HepG2 (cell line): ENCODE data around the gene NOL4L. TPM values are rescaled to one million over a fixed set of nuclear protein-coding genes. Genes with fewer than 3 reads are reported as not detected.

Experiments used
- ATF1 ChIP-seq: IDR thresholded peaks from 2 replicates; pipeline ENCODE4 v1.6.1; 2016; ENCODE audit warnings: mild to moderate bottlenecking, control low read depth
- CBX1 ChIP-seq: IDR thresholded peaks from one replicate; pipeline ENCODE4 v1.6.1; 2016; ENCODE audit warnings: antibody characterized with exemption, low read depth
- ETV5 ChIP-seq: IDR thresholded peaks from 2 replicates; pipeline ENCODE4 v1.6.1; 2018; ENCODE audit warnings: missing biosample characterization, missing genetic modification reagents, inconsistent platforms, borderline replicate concordance
- FOXK1 ChIP-seq: sonication (generic); formaldehyde crosslinking; IDR thresholded peaks from 2 replicates; pipeline ENCODE4 v1.4.0; 2020; ENCODE audit warnings: low read depth, missing genetic modification reagents, borderline replicate concordance
- HOXA5 ChIP-seq: sonication (generic); formaldehyde crosslinking; IDR thresholded peaks from 2 replicates; pipeline ENCODE4 v1.4.0; 2020; ENCODE audit warnings: missing genetic modification reagents
- KAT8 ChIP-seq: IDR thresholded peaks from 2 replicates; pipeline ENCODE4 v1.6.1; 2016; ENCODE audit warnings: missing genetic modification reagents, missing compliant biosample characterization
- PCBP2 ChIP-seq: fragments of 200-400 bp; formaldehyde crosslinking; optimal IDR thresholded peaks from 2 replicates; pipeline ENCODE3; 2018; ENCODE audit warnings: low read length, low read depth; ENCODE audit not compliant: poor library complexity, severe bottlenecking
- RELA ChIP-seq: sonication (generic); formaldehyde crosslinking; IDR thresholded peaks from 2 replicates; pipeline ENCODE4 v1.4.0; 2020; ENCODE audit warnings: missing genetic modification reagents
- SALL1 ChIP-seq: sonication (generic); formaldehyde crosslinking; IDR thresholded peaks from 2 replicates; pipeline ENCODE4 v1.8.0; 2022; ENCODE audit warnings: mild to moderate bottlenecking, missing genetic modification reagents
- ZMYM4 ChIP-seq: sonication (generic); formaldehyde crosslinking; IDR thresholded peaks from 2 replicates; pipeline ENCODE4 v1.8.1; 2023; ENCODE audit warnings: mild to moderate bottlenecking, missing genetic modification reagents
- ZNF530 ChIP-seq: sonication (generic); formaldehyde crosslinking; IDR thresholded peaks from 2 replicates; pipeline ENCODE4 v1.5.0; 2020; ENCODE audit warnings: low read depth, mild to moderate bottlenecking, missing genetic modification reagents
- ZNF550 ChIP-seq: sonication (generic); formaldehyde crosslinking; IDR thresholded peaks from 2 replicates; pipeline ENCODE4 v1.4.0; 2020; ENCODE audit warnings: mild to moderate bottlenecking, missing genetic modification reagents, borderline replicate concordance
- ZNF83 ChIP-seq: sonication (generic); formaldehyde crosslinking; IDR thresholded peaks from 2 replicates; pipeline ENCODE4 v1.4.0; 2020; ENCODE audit warnings: missing genetic modification reagents, mild to moderate bottlenecking, borderline replicate concordance
- polyA plus RNA-seq, 8 experiments: library from polyadenylated mRNA; depleted of rRNA in 3 of 8; stranded (reverse) in 7 of 8; unstranded in 1 of 8; fragments of >200 nt; fragmentation: Illumina TruSeq in 4 of 8; extraction: Trizol in 4 of 8; gene quantifications; 2 replicates each; pipeline versions ENCODE4 v1.2.1 to v1.2.3, GENCODE V29; 2011 to 2016; ENCODE audit warnings: low read depth in 4 of 8, missing spikeins in 1 of 8, mixed read lengths in 1 of 8; ENCODE audit not compliant: insufficient read depth in 1 of 8
- total RNA-seq, 5 experiments: library from RNA; depleted of rRNA; stranded (reverse); fragments of >200 nt; fragmentation: Illumina TruSeq; extraction: Trizol; gene quantifications; 2 replicates each; pipeline ENCODE4 v1.2.3, GENCODE V29; 2016; ENCODE audit warnings: low read depth in 1 of 5
- TF ChIP-seq, protein P1 (sequence below): IDR thresholded peaks from 2 replicates; pipeline ENCODE4 v1.6.1; 2016; ENCODE audit warnings: missing biosample characterization, missing genetic modification reagents, low read depth
- TF ChIP-seq, protein P2 (sequence below): sonication (generic); formaldehyde crosslinking; IDR thresholded peaks from 2 replicates; pipeline ENCODE4 v1.5.0; 2020; ENCODE audit warnings: mild to moderate bottlenecking, missing genetic modification reagents
- TF ChIP-seq, protein P3 (sequence below): sonication (generic); formaldehyde crosslinking; conservative IDR thresholded peaks from 2 replicates; pipeline ENCODE4 v1.8.0; 2022; ENCODE audit warnings: mild to moderate bottlenecking, moderate library complexity, missing genetic modification reagents
- TF ChIP-seq, protein P4 (sequence below): sonication (generic); formaldehyde crosslinking; IDR thresholded peaks from 2 replicates; pipeline ENCODE4 v1.4.0; 2020; ENCODE audit warnings: missing genetic modification reagents
- TF ChIP-seq, protein P5 (sequence below): sonication (generic); formaldehyde crosslinking; IDR thresholded peaks from 2 replicates; pipeline ENCODE4 v1.4.0; 2020; ENCODE audit warnings: missing genetic modification reagents, low read depth, mild to moderate bottlenecking, borderline replicate concordance
- TF ChIP-seq, protein P6 (sequence below): sonication (generic); formaldehyde crosslinking; IDR thresholded peaks from 2 replicates; pipeline ENCODE4 v1.9.0; 2021; ENCODE audit warnings: missing genetic modification reagents, mild to moderate bottlenecking, borderline replicate concordance

The NOL4L gene
- total and polyA plus RNA-seq, 2 of the 13 experiments (the other 11 are each of a cell fraction or from before 2014, with no cell fraction given) = 16.6 to 35.4 TPM

DNA sequence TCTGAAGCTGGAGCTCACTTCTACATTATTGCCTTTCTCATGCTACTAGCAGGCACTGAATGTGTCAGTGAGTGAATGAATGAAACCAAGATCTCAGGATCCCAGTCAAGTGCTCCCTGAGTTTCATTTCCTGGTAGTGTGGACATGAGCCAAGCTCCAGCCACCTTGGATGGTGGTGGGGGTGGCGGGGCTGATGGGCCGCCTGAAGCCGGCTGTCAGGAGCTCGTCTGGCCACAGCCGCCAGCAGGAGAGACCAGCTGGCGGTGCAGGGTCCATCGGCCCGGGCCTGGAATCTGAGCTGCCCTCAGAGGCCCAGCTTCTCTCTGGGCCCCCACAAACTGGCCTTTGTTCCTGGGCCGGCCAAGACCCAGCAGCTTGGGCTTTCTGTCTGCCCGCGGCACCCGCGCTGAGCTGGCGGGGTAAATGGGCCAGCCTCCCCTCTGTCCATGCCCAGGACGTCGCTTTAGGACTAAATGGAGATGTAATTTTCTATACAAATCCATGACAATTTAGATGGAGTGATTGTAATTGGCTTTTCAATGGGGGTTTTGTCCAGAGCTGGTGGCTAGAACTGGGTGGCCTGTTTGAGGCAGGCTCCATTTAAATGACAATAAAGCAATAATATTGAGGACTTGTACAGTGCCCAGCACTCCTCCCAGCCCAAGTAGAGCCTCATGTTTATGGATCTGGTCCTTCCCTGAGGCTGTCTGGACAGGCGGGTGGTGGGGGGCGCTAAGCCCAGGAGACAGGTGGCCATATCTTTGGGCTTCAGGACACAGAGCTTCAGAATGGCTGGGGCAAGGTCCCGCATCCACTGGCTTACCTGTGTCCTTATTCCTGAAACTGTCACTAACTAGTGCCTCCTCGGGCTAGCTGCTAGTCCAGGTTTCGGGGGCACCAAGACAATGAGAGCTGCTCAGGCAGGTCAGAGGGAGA lies 43.5 kb downstream of the NOL4L start (continued):
- TF ChIP-seq, protein P1, sequence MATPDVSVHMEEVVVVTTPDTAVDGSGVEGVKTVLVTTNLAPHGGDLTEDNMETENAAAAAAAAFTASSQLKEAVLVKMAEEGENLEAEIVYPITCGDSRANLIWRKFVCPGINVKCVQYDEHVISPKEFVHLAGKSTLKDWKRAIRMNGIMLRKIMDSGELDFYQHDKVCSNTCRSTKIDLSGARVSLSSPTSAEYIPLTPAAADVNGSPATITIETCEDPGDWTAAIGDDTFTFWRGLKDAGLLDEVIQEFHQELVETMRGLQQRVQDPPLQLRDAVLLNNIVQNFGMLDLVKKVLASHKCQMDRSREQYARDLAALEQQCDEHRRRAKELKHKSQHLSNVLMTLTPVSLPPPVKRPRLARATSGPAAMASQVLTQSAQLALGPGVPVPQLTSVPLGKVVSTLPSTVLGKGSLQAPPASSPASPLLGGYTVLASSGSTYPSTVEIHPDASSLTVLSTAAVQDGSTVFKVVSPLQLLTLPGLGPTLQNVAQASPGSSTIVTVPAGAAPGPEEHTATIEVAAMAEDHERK (CRISPR knock-in tag) = no peak
- TF ChIP-seq ATF1 (CRISPR knock-in tag) = no peak
- TF ChIP-seq, protein P2, sequence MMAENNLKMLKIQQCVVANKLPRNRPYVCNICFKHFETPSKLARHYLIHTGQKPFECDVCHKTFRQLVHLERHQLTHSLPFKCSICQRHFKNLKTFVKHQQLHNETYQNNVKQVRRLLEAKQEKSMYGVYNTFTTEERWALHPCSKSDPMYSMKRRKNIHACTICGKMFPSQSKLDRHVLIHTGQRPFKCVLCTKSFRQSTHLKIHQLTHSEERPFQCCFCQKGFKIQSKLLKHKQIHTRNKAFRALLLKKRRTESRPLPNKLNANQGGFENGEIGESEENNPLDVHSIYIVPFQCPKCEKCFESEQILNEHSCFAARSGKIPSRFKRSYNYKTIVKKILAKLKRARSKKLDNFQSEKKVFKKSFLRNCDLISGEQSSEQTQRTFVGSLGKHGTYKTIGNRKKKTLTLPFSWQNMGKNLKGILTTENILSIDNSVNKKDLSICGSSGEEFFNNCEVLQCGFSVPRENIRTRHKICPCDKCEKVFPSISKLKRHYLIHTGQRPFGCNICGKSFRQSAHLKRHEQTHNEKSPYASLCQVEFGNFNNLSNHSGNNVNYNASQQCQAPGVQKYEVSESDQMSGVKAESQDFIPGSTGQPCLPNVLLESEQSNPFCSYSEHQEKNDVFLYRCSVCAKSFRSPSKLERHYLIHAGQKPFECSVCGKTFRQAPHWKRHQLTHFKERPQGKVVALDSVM (CRISPR knock-in tag) = peak; percentile 89
- peak; percentile 85 for TF ChIP-seq FOXK1 (CRISPR knock-in tag)
- TF ChIP-seq, protein P3, sequence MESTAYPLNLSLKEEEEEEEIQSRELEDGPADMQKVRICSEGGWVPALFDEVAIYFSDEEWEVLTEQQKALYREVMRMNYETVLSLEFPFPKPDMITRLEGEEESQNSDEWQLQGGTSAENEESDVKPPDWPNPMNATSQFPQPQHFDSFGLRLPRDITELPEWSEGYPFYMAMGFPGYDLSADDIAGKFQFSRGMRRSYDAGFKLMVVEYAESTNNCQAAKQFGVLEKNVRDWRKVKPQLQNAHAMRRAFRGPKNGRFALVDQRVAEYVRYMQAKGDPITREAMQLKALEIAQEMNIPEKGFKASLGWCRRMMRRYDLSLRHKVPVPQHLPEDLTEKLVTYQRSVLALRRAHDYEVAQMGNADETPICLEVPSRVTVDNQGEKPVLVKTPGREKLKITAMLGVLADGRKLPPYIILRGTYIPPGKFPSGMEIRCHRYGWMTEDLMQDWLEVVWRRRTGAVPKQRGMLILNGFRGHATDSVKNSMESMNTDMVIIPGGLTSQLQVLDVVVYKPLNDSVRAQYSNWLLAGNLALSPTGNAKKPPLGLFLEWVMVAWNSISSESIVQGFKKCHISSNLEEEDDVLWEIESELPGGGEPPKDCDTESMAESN (CRISPR knock-in tag) = peak; percentile 96
- TF ChIP-seq ZMYM4 = peak; percentile 87
- TF ChIP-seq, protein P4, sequence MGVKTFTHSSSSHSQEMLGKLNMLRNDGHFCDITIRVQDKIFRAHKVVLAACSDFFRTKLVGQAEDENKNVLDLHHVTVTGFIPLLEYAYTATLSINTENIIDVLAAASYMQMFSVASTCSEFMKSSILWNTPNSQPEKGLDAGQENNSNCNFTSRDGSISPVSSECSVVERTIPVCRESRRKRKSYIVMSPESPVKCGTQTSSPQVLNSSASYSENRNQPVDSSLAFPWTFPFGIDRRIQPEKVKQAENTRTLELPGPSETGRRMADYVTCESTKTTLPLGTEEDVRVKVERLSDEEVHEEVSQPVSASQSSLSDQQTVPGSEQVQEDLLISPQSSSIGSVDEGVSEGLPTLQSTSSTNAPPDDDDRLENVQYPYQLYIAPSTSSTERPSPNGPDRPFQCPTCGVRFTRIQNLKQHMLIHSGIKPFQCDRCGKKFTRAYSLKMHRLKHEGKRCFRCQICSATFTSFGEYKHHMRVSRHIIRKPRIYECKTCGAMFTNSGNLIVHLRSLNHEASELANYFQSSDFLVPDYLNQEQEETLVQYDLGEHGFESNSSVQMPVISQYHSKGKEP (CRISPR knock-in tag) = 0 out of 2 replicates have a peak, but pooled peaks have one; percentile 23
- TF ChIP-seq ZNF550 (CRISPR knock-in tag) = no peak; the same call in 1 of the 2 replicates
- 0 out of 2 replicates have a peak, but pooled peaks have one; percentile 23 for TF ChIP-seq ZNF83 (CRISPR knock-in tag)
- peak; percentile 79 for TF ChIP-seq RELA
- peak; percentile 98 for TF ChIP-seq SALL1 (CRISPR knock-in tag)
- TF ChIP-seq HOXA5 (CRISPR knock-in tag) = peak; percentile 98
- peak; percentile 90 for TF ChIP-seq CBX1
- TF ChIP-seq, protein P5, sequence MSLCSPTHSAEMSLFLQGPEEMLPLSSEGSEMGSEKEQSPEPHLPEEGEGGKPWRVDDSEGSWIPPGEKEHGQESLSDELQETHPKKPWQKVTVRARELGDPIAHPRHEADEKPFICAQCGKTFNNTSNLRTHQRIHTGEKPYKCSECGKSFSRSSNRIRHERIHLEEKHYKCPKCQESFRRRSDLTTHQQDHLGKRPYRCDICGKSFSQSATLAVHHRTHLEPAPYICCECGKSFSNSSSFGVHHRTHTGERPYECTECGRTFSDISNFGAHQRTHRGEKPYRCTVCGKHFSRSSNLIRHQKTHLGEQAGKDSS (CRISPR knock-in tag) = peak; percentile 100
- TF ChIP-seq, protein P6, sequence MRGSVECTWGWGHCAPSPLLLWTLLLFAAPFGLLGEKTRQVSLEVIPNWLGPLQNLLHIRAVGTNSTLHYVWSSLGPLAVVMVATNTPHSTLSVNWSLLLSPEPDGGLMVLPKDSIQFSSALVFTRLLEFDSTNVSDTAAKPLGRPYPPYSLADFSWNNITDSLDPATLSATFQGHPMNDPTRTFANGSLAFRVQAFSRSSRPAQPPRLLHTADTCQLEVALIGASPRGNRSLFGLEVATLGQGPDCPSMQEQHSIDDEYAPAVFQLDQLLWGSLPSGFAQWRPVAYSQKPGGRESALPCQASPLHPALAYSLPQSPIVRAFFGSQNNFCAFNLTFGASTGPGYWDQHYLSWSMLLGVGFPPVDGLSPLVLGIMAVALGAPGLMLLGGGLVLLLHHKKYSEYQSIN (CRISPR knock-in tag) = no peak
- peak; percentile 95 for TF ChIP-seq KAT8 (CRISPR knock-in tag)
- no peak for TF ChIP-seq PCBP2
- no peak for TF ChIP-seq ZNF530 (CRISPR knock-in tag)
- TF ChIP-seq ETV5 (CRISPR knock-in tag) = peak; percentile 84; the same call in 1 of the 2 replicates
